Measurements from ENCODE around the gene GCH1.
"Not testable (repeated sequence)": the region's sequence is repeated elsewhere in the genome, so short reads cannot be mapped to it uniquely, and the experiment has no call there.

The GCH1 gene

GRCh38 chr14:54908190-54908589, 5.6 kb upstream of the GCH1 start:
- DNase-seq (ENCODE audit: low spot score), result no peak

- DNase-seq (ENCODE audit: low spot score), result no peak
These were observed 3.4 kb upstream of the GCH1 start for GRCh38 chr14:54906075-54906474.

- DNase-seq (ENCODE audit: low spot score), result peak; percentile 39
These were observed 494 bp downstream of the GCH1 start for GRCh38 chr14:54902143-54902520.

GRCh38 chr14:54901380-54902142, 1.1 kb downstream of the GCH1 start:
- DNase-seq (ENCODE audit: low spot score), result no peak

- DNase-seq (ENCODE audit: low spot score), result no peak
These were observed 3.1 kb downstream of the GCH1 start for GRCh38 chr14:54899573-54899972.

GRCh38 chr14:54897809-54898555, 4.6 kb downstream of the GCH1 start:
- not testable (repeated sequence) for DNase-seq (ENCODE audit: low spot score)

DNA sequence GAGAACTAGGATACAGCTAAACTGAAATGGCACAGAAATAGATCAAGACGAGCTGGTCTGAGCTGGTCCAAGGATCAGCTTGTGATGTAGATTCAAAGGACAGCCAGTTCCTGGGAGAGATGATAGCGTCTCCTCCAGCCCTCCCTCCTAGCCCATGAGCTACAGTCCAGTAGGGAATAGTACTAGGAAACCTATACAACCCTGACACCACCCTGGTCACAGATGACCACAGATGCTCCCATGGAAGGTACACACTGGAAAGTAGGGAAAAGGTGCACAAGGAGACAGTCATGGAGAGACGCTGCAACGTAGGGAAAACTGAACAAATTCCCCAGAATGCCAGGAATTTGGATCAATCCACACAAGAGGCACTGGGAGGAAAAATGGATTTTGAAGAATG, 6.9 kb downstream of the GCH1 start:
- DNase-seq (ENCODE audit: low spot score), result no peak

DNA sequence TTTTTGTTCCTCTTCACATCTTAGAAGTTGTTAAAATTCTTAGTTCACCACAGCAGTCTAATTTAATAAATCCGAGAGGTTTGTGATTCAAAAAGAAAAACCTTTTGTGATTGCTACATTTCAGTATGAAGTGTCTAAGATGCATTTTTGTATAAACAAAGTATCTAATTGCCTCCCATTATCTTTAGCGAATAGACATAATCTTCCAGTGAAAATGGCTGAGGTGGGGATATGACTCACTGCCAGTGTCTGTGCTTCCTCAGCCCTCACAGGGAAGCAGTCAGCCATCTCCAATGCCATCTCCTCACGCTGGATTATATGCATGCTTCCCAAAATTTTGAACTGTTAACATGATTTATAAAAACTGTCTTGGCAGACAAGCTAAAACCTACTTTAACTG, 7.6 kb downstream of the GCH1 start:
- no peak for DNase-seq (ENCODE audit: low spot score)

- DNase-seq (ENCODE audit: low spot score), result no peak
These were observed 9.4 kb downstream of the GCH1 start for GRCh38 chr14:54893151-54893760.

DNA sequence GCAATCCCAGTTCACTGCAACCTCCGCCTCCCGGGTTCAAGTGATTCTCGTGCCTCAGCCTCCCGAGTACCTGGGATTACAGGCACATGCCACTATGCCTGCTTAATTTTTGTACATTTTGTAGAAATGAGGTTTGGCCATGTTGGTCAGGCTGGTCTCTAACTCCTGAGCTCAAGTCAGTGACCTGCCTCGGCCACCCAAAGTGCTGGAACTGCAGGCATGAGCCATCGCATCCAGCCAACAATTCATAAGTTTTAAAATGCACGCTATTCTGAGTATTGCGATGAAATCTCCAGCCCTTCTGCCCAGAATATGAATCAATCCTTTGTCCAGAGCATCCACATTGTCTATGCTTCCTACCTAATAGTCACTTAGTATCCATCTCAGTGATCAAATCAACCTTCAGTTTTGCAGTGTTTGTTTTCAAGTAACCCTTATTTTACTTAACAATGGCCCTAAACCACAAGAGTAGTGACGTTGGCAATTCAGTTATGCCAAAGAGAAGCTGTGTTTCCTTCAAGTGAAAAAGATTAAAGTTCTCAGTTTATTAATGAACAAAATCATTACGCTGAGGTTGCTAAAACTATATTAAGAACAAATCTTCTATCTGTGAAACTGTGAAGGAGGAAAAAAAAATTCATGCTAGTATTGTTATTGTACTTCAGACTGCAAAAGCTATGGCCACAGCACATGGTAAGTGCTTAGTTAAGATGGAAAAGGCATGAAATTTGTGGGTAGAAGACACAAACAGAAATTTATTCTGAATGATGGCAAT, 11.0 kb downstream of the GCH1 start:
- DNase-seq (ENCODE audit: low spot score), result no peak

- peak; percentile 33 for DNase-seq (ENCODE audit: low spot score)
These were observed 11.8 kb downstream of the GCH1 start for GRCh38 chr14:54890788-54891187.

DNA sequence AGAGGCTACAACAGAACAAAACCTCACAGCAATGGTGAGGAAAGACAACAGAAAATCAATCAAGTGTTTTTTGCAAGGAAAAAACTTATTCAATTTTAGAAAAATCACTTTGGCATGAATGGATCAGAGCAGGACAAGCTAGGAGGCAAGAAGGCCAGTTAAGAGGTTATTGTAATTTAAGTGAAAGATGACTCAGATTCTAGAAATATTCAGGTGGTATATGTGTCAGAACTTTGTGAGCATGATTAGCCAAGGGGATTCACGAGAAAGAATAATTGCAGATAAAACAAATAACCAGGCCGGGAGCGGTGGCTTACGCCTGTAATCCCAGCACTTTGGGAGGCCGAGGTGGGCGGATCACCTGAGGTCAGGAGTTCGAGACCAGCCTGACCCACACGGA, 12.7 kb downstream of the GCH1 start:
- DNase-seq (ENCODE audit: low spot score), result no peak

GRCh38 chr14:54882521-54882920, 20.1 kb downstream of the GCH1 start:
- no peak for DNase-seq (ENCODE audit: low spot score)

DNA sequence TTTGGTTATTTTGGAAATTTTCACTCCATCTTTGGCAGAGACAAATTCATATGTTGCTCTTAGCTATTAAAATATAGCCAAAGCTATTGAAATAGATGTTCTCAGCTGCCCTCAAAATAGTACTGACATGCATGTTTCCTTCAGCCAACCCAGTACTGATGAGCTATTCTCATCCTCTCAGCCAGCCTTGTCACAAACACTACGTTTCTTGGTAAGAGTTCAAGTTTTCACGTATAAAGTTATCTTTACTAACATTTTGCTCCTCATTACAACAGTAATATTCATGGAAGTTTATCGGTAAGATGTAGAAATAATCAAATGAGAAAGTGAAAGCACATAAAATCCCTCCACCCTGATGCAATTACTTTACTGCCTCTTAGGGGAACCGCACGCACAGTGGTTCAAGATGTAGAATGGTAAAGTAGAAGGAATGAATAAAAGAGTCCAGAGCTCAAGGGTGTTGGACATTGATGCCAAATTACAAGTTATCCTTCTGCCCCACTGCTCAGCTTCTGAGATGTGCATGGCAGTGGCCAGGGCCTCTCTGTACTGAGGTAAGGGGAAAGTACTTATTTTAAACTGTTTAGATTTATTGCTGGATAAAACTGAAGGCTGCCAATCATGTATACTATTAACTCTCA, 20.7 kb downstream of the GCH1 start:
- no peak for DNase-seq (ENCODE audit: low spot score)

DNA sequence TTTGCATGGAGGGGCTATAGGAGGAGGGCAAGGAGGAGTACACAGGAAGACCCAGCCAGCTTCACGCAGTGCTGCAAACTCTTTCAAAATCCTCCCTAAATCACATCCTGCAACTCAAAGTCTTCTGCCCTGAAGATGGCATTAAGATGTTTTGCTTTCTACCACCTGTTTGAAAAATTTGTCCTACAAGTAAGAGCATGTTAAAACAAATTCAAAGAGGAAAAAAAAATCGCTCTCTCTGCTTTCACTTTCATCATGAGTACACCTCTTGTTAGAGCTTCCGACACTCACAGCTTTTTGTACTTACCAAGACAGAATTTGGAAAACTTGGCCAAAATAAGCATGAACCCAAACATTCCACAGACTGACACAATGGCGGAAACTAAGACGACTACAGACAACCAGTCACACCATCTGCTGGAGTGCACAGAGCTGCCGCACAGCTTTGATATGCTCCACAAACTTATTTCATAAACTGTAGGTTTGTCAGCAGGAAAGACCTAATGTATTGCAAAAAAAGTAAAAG, 21.3 kb downstream of the GCH1 start:
- DNase-seq (ENCODE audit: low spot score), result peak; percentile 61

DNA sequence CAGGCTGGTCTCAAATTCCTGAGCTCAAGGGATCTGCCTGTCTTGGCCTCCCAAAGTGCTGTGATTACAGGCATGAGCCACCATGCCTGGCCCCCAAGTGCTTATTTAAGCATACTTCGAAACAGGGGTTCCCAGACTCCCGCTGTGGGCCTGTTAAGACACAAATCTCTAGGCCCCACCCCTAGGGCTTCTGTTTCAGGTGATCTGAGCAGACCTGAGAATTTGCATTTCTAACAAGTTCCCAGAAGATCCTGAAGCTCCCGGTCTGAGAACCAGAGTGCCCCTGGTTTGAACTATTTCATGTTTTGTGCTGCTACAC, 25.0 kb downstream of the GCH1 start:
- DNase-seq (ENCODE audit: low spot score), result no peak

DNA sequence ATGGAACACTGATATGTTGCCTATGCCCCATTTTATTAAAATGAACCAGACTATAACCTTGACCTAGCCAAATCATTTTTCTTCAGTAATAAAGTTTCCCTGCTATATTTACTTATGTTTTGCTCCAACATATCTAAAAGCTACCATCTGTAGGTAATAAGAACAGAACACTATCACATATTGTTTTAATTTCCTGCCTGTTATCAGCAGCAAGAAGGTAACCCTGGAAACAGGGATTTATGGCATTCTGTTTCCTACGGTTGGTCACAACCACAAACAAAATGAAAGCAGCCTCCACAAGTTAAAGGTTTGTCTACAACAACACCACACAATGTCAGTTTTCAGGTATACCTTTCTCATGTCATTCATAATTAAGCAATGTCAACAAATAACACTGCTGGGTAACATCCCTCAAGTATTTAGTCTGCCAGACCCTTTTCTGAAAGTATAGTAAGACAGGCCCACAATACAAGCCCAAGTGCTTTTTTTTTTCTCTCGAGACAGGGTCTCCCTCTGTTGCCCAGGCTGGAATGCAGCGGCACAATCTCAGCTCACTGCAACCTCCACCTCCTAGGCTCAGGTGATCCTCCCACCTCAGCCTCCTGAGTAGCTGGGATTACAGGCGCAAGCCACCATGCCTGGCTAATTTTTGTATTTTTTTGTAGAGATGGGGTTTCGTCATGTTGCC, 25.5 kb downstream of the GCH1 start:
- DNase-seq (ENCODE audit: low spot score), result no peak

- DNase-seq (ENCODE audit: low spot score), result not testable (repeated sequence)
These were observed 27.0 kb downstream of the GCH1 start for GRCh38 chr14:54875648-54876047.

- DNase-seq (ENCODE audit: low spot score), result not testable (repeated sequence)
These were observed 32.2 kb downstream of the GCH1 start for GRCh38 chr14:54870154-54871090.

- no peak for DNase-seq (ENCODE audit: low spot score)
These were observed 35.6 kb downstream of the GCH1 start for GRCh38 chr14:54867011-54867410.
